ENCODE measurements around the gene HUNK.
"Not testable (repeated sequence)": the region's sequence is repeated elsewhere in the genome, so short reads cannot be mapped to it uniquely, and the experiment has no call there.

HUNK gene

DNA sequence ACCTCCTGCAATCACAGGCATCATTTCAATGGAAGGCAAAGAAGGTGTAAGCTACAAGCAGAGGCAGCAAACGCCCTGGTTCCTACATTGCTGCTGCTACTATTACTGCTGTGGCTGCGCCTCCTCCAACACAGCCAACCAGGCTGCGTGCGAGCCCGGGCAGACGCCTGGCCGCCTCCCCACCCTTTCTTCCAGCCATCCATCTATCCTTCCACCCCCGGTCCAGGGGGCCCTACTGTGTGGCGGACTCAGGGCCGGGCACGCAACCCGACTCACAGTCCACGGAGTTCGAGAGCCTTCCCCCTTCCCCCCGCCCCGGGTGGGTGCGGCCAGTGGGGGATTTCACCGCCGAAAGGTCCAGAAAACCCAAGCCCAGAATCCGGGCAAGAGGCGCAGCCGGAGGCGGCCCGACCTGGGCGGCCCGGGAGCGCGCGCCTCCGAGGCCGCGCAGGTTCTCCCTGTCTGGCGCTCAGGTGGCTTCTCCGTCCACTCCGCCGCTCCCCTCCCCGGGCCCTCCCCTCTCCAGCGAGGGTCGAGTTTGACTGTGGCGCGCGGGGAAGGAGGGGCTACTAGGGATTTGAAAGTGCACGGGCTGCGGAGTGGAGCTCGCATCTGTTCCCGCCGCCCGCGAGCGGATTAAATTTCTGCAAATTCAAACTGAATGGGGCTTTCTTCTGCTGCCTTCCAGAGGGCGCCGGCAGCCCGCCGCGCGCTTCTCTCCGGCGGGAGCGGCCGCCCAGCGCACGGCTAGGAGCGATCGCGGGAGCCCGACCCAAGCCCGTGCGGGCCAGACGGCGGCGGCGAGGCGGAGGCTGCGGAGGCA is at the start of gene HUNK:
Gene HUNK, plus strand, starts transcription at position 569 of the 823 bp plus-strand sequence. CDS start 655 bp downstream, outside the sequence.
- DNase-seq (ENCODE audit: low read depth in 1 of 2, low spot score in 1 of 2): no peak

- no peak for DNase-seq (ENCODE audit: low read depth in 1 of 2, low spot score in 1 of 2)
Measured at GRCh38 chr21:31829736-31830472, 42.9 kb upstream of the HUNK start.

- no peak for DNase-seq (ENCODE audit: low read depth in 1 of 2, low spot score in 1 of 2)
Measured at GRCh38 chr21:31830701-31831100, 42.1 kb upstream of the HUNK start.

DNA sequence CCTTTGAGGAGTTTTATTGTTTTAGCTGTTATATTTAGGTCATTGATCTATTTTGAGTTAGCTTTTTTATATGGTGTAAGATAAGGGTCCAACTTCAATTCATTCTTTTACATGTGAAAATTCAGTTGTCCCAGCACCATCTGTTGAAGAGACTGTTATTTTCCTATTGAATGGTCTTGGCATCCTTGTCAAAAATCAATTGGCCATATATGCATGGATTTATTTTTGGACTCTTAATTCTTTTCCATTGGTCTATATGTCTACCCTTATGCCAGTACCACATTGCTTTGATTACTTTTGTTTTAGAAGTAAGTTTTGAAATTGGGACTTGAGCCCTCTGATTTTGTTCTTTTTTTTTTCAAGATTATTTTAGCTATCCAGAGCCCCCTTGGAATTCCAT is 35.8 kb upstream of the HUNK start:
- DNase-seq (ENCODE audit: low read depth in 1 of 2, low spot score in 1 of 2): no peak

DNA sequence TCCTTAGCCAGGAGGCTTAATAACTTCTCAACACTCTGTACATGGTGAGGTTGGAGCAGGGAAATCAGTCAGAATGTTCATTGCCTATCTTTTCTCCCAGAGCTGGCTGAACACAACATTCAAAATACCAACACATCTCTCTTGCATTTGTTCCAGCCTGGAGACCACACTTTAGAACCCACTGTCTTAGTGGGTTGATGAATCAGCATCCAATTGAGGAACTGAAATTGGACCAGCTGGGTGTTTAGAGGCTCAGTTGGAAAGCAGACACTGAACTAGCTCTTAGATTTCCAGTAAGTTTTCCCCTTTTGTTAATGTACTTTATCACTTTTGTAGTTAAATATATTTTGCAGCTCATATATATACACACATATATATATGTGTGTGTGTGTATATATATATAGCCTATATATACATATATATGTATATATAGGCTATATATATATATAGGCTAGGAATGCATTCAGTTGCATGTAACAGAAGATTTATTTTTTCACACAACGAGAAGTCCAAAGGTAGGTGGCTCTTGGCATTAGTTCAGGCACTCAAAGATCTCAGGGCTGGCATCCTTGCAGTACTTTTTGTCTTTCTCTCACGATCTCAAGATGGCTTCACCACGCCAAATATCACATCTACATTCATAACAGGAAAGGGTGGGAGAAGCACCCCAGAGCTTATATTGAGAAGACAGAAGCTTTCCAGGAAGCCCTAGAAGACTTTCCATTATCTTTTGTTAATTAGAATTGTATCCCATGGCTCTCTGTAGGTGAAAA is 35.0 kb upstream of the HUNK start:
- DNase-seq (ENCODE audit: low read depth in 1 of 2, low spot score in 1 of 2): no peak

- no peak for DNase-seq (ENCODE audit: low read depth in 1 of 2, low spot score in 1 of 2)
Measured at GRCh38 chr21:31838586-31839355, 34.0 kb upstream of the HUNK start.

- DNase-seq (ENCODE audit: low read depth in 1 of 2, low spot score in 1 of 2): no peak
Measured at GRCh38 chr21:31844206-31844605, 28.6 kb upstream of the HUNK start.

DNA sequence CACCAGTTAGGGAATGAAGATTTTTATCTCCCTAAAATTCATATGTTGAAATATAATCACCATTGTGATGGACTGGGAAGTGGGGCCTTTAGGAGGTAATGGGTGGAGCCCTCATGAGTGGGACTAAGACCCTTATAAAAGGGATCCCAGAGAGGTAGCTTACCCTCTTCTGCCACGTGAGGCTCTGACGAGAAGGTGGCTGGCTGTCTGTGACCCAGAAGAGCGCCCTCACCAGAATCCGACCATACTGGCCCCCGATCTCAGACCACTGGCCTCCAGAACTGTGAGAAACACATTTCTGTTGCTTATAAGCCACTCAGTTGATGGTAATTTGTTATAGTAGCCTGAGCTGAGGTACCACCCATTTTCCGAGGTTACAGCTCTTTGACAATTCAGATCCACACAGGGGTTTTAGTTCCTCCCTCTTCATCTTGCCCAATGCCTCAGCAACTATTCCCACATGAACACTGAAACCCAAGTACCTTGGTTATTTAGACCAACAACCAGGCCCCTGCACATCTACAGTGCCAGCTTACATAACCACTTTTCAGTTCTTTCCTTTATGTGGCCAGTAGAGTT is 27.6 kb upstream of the HUNK start:
- DNase-seq (ENCODE audit: low read depth in 1 of 2, low spot score in 1 of 2): no peak

DNA sequence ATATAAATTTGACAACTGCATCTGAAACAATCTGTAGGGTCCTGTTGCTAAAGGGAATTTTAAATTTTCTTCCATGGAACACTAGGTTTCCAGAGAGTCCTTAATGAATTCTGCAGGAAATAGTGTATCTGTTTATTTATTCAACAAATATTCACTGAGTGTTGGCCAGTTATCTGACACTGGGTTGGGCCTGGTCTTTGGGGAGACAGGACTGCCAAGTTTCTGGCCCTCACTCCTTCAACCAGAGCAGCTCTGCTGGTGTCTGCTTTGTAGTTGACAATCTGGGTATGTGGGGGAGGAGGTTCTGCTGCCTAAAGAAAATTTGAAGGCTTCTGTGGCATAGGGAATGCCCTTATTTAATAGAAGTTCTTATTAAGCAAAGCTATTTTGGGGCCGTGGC is 26.1 kb upstream of the HUNK start:
- no peak for DNase-seq (ENCODE audit: low read depth in 1 of 2, low spot score in 1 of 2)

DNA sequence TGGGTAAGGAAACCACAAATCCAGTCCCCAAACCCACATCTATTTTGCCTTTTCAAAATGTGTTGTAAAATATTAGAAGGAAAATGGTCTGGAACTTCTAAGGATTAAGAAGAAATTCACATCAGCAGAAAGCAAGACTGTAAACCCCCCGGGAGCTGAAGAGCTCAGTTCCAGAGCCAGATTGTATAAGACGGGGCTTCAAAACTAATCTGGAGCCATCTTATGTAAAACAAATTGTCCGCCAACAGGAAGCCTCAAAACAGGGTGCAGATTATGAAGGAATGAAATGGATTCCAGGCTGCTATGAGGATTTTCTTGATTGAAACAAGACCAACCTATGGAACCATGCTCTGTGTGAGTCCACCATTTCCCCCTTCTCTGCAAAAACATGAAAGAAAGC is 25.1 kb upstream of the HUNK start:
- no peak for DNase-seq (ENCODE audit: low read depth in 1 of 2, low spot score in 1 of 2)

DNA sequence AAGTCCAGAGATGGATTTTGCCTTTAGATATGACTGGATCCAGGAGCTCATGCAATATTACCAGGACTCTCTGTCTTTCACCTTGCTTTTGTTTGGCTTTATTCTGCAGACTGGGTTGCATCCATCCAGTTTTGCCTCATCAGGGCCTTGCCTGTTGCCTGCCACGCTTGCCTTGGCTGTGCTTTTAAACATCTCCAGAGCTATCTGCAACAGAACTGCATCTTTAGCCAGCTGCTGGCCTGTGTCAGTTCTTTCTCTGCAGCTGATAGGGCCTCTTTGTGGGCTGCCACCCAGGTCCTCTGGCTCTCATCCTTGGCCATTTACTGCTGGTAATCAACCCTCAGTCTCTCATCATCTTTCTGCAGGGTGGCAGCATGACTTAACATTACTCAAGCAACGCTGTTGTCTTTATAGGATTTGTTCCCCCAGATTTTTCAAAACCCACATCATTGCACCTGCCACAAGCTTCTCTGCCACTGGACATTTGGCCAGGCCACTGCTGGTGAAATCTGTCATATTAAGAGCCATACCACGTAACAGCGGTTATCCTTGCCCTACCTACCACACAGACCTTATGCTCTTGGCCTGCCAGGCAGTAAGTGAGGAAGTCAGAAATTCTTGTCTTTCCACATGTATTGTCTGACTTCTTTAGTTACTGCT is 24.4 kb upstream of the HUNK start:
- no peak for DNase-seq (ENCODE audit: low read depth in 1 of 2, low spot score in 1 of 2)

- no peak for DNase-seq (ENCODE audit: low read depth in 1 of 2, low spot score in 1 of 2)
Measured at GRCh38 chr21:31850886-31851285, 21.9 kb upstream of the HUNK start.

DNA sequence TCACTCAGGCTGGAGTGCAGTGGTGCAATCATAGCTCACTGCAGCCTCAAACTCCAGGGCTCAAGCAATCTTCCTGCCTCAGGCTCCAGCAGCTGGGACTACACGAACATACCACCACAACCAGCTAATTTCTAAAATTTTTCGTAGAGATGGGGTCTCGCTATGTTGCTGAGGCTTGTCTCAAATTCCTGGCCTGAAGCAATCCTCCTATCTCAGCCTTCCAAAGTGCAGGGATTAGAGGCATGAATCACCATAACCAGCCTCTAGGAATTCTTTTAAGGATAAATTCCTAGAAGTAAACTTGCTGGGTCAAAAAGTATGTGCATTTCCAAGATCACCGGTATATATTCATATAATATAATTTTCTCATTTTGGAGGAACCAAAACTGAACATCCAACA is 17.6 kb upstream of the HUNK start:
- DNase-seq (ENCODE audit: low read depth in 1 of 2, low spot score in 1 of 2): no peak

DNA sequence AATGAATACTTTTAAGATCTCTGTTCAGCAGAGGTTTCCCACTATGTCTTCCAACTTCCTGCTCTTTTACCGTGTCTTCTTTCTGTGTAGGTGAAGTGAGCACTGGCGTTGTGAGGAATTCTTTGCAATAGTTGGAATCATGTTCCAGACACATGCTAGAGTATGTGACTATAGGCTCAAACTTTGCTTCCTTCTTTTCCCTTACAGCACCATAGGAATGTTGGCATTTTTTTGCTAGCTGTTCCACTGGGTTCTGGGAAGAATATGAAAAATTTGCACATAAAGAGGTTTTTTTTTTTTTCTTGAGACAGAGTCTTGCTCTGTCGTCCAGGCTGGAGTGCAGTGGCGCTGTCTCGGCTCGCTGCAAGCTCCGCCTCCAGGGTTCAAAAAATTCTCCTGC is 15.7 kb upstream of the HUNK start:
- no peak for DNase-seq (ENCODE audit: low read depth in 1 of 2, low spot score in 1 of 2)

DNA sequence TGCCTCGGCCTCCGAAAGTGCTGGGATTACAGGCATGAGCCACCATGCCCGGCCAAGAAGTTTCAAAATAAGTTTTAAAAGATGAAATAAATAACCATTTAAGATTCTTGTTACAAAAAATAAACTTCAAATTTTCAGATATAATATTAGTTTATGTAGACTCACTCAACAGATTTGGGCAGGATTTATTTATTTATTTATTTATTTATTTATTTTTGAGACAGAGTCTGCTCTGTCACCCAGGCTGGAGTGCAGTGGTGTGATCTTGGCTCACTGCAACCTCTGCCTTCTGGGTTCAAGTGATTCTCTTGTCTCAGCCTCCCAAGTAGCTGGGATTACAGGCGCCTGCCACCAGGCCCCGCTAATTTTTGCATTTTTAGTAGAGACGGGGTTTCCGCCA is 15.2 kb upstream of the HUNK start:
- not testable (repeated sequence) for DNase-seq (ENCODE audit: low read depth in 1 of 2, low spot score in 1 of 2)

DNA sequence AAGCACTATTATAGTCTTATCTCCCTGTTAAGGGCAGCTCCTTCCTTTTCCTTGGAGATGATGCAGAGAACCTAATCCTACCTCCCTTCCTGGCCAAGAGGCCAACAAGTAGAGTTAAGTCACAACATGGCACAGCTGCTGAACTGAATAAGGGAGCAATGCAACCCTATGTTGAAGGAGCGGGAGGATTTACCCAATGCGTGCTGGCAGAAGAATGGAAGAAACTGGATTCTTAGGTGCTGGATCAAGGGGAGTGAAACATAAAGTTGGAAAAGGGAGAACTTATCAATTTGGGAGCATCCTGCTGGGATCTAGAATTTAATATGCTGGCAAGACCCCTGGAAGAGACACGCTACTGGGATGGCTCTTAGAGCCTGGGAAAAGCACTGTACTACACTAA is 12.0 kb upstream of the HUNK start:
- DNase-seq (ENCODE audit: low read depth in 1 of 2, low spot score in 1 of 2): no peak

DNA sequence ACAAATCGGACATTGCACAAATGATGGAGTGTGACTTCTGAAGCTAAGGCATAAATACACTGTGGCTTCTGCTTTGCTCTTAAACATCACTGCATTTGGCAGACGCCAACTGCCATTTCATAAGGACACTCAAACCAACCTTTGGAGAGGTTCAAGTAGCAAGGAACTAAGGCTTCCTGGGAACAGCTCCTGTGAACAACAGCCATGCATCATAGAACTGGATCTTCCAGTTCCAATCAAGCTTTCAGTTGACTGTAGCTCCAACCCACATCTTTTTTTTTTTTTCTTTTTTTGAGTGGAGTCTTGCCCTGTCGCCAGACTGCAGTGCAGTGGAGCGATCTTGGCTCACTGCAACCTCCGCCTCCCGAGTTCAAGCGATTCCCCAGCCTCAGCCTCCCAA is 10.7 kb upstream of the HUNK start:
- no peak for DNase-seq (ENCODE audit: low read depth in 1 of 2, low spot score in 1 of 2)

DNA sequence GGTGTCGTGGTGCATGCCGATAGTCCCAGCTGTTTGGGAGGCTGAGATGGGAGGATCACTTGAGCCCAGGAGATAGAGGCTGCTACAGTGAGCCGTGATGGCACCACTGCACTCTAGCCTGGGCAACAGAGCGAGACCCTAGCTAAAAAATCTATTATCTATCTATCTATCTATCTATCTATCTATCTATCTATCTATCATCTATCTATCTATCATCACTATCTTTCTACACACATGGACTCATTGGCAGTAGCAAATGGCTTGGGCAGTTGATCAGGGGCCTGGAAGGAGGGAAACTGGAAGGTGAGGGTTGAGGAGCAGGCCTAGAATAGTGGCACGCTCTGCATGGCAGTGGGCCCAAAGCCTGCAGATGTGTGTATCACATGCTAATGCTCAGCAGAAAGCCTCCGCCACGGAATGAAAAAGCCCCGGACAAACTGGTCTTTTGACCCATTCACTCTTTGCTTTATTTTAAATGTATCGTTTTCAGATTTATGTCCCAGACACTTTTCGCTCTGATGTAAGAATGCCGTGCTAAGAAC is 7.3 kb upstream of the HUNK start:
- no peak for DNase-seq (ENCODE audit: low read depth in 1 of 2, low spot score in 1 of 2)

GRCh38 chr21:31866077-31866511 is 6.7 kb upstream of the HUNK start:
- DNase-seq (ENCODE audit: low read depth in 1 of 2, low spot score in 1 of 2): peak; percentile 42 to 43

GRCh38 chr21:31869750-31870149 is 3.1 kb upstream of the HUNK start:
- DNase-seq (ENCODE audit: low read depth in 1 of 2, low spot score in 1 of 2): no peak

Data from activated T-helper 1 cell treated with anti-CD3 and anti-CD28 coated beads, Interleukin-2, amount 50 U/mL, for 16 hours (primary cell).